ENCODE measurements around the gene GDF10.
A peak's percentile ranks its signal among the peaks of the same experiment; 100 is the strongest.

Gene GDF10

DNA sequence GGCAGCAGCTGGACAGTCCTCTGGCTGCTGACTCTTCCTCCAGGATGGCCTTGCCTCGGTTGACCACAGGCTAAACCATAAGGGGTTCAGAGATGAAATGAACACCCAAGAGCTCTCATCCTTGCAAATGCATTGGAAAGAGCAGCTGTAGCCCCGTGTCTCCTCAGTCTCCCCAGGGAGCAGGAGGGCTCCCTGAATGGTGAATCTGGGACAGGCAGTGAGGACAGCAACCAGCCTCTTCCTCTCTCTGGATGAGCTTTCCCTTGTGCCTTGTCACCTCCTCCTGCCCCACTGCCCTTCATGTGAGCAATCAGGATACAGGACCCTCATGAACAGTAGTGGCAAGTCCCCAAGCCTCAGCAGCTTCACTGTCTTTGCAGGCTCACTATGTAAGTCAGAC is 23.9 kb upstream of the GDF10 start:
- DNase-seq: no peak

DNA sequence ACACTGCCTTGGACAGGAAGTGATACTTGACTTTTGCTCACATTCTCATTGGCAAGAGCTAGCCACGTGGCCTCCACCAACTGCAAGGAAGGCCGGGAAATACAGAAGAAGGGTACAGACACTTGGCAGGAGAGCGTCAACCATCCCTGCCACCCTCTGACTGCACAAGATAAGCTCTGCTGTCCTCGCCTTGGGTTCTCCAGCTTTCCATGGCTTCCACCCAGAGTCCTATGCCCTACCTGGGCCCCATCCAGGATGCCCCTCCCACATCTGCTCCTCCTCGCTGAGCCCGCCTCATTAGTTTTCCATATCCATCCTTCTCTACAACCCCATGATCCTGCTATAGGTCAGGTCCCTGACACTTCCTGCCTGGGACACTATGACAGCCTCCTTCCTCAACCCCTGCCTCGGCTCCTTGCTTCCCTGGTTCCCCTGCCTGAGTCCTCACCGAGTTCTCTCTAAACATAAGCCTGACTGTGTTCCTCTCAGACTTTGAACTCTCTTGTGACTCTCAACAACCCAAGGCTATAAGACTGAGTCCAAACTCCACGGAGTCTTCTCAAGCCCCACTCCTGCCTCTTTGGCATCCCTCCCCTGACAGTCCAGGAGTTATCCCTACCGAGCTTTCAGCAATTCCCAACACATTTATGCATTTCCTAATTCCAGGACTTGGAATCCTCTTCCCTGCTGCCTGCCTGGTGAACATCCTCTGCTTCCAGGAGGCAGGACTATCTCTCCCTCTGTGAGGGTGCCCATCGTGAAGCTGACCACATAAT is 23.2 kb upstream of the GDF10 start:
- DNase-seq: no peak

DNA sequence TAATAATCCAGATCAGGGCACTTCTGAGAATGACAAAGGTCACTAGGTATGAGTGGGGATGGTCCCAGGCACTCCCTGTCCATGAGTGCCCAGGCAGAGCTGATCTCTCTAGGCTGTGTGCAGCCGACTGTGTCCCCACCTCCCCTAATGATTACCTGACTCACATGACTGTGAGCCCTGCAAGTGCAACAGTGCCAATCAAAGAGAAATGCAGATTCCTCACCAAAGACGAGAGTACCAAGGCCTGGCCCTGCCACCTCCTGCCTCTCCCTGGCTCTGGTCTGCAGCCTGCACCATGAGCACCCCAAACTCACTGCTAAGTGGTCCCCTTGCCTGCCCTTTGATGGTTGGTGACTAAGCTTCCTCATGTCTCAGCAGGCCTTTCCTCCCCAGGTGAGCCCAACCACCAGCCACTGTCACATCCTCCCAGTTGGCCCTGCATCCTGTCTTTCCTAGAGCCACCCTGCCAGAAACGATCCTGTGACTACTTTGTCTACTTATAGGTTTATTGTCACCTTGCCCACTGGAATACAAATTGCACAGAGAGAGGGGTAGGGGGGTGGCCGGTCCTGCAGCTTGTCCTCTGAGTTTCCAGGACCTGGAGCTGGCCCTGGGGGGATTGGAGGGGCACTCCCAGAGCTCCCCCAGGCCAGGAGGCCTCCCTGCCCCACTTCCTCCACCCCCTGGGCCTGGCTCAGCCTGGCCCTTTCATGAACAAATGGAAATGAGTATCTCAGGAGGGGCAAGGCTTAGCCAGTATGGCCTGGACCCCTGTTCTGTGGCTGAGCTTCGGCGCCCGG is 22.4 kb upstream of the GDF10 start:
- DNase-seq: peak; percentile 58

DNA sequence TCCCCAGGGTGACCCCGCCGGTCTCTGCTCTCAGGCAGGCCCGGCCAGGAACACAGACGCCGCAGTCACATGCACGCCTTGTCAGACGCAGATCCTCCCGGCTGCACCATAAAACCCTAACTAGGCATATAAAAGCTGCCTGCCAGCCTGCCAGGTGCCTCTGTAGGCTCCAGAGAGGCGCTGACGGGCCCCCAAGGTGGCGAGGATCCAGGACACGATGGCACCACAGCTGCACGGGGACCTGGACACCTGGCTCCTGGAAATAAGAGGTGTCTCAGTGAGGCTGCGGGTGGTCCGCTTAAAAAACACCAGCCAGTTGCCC is 21.9 kb upstream of the GDF10 start:
- DNase-seq: no peak

DNA sequence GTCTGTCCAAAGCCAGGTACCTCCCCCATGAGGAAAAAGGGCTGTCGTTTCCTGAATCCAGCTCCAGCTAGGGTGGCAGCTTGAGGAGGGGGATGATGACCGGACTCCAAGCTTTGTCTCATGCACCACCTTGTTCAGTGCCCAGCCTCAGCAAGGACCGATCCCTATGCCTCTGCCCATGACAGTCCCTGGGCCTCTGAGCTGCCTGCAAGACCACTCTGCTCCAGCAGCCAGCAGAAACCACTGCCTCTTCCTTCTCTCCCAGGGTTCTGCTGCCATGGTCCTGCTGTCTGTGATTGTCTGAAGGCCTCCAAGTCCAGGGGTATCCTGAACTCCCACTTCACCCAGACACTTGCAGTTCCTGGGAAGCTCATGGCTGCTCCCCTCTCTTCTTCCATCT is 21.3 kb upstream of the GDF10 start:
- no peak for DNase-seq

DNA sequence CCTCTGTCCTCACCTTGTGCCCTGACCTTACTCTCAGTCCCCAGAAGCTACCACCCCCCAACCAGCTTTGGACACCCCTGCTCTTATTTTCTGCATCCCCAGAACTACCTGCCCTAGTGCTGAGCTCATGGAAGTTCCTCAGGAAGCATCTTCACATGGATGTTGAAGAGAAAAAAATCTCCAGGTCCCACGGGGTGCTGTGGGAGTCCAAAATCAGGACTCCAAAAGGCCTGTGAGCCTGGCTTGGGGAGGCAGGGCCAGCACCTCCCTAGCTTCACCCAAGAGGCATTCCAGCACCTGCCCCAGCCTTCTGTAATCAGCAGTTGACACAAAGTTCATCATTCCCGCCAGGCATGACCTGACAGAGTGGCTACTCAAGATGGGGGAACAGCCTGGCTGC is 20.7 kb upstream of the GDF10 start:
- no peak for DNase-seq

DNA sequence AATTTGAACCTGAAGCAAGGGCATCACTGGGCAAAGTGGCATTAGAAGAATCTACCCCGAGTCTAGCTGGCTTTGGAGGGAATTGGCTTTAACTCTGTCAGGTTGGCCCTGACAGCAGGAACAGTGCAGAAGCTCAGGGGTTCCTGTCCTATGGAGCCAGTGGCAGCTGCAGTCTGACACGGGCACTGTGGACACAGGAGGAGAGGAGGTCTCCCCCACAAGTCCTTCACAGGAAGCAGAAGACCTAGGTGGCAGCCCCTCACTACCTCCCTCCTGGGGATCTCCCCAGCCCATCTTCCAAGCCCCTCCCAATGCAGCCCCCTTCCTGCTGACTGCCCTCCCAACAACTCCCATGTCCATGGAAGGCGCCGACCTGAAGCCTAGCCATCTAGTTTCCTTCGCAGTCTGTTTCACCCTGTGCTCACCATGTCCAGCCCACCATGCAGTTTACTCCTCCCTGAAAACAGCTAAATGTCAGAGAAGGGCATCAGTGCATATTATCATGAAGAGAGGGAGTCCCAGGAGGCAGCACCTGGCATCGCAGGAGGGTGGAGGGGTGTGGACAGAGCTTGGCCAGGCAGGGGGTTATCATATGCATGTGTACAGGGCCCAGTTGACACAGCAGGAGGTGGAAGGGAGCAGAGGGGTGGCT is 17.9 kb upstream of the GDF10 start:
- no peak for DNase-seq

DNA sequence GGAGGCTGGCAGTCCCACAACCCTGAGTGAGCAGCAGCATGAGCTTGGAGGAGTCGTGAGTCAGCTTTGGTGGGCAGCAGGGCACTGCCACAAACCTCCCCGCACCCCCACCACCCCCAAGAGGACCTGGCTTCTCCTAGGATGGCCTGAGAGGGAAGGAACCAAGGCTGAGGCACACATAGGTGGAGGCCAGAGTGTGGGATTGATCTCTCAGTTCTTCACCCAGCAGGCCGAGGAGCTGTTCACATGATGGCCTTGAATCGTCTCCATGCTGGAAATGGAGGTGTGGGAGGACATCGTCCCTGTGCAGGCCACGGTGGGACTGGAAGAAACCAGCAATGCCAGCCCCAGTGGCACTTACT is 17.4 kb upstream of the GDF10 start:
- no peak for DNase-seq

DNA sequence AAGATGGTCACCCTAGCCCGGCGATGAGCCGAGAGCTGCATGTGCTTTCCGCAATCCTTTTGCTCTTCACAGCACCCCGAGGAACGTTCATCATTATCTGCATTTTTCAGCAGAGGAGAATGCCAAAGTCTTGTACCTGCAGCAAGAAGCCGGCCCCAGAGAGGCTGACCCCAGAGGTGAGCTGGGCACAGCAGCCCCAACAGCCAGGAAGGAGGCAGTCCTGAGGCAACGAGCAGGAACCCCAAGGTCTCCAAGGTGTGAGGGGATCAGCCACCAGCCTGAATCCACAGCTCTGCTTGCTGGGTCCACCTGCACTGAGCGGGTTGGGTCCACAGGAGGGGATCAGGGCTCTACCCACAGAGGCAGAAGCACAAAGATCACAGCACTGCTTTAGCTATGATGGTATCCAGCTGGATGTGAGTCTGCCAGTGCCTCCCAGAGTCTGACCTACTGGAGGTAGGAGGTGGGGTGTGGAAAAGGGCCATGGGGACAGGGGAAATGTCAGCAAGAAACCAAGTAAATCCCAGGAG is 16.8 kb upstream of the GDF10 start:
- DNase-seq: no peak

DNA sequence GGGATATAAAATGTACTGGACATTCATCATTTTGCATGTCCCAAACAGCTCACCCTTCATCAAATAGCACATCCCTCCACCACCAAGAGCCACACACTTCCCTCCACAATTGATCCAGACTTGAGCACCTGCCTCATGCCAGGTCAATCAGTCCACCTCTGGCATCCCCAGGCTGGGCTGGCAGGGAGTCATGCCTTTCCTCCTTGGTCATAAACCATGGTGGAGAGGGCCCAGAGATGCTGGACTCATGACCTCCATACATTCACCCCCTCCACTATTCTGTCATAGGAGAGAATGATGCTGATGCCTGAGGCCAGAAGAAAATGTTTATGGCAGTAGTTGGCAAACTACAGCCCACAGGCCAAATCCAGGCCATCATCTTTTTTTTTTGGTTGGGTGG is 16.1 kb upstream of the GDF10 start:
- no peak for DNase-seq

DNA sequence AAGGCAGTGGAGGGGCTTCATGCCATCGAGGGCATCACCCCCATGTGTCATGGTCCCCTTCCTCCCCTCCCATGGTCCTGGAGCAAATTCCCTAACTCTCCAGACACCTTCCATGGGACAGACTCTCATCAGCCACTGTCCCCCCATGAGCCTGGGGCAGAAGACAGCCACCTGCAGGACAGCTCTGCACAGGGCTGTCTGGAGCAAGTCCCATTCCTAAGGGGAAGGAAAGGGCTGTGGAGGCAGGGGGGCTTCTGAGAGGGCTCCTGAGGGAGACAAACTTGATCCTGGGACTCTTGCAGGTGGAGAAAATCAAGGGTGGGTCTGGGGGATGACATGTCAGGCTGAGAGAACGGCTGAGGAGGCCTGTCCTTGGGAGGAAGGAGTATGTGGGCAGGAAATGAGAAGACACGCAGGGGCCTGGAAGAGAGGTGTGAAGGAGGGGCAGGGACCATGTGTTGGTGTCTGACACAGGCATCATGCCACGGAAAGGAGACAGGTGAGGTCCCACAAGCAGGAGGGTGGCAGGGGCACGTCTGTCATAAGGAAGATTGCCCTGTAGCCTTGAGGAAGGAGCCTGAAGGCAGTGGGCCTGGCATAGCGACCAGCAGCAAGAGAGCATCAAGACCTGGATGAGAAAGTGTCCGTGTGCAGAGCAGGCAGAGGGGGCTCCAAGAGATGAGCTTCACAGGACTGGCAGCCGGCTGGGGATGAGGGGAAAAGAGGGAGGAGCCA is 14.4 kb upstream of the GDF10 start:
- no peak for DNase-seq

DNA sequence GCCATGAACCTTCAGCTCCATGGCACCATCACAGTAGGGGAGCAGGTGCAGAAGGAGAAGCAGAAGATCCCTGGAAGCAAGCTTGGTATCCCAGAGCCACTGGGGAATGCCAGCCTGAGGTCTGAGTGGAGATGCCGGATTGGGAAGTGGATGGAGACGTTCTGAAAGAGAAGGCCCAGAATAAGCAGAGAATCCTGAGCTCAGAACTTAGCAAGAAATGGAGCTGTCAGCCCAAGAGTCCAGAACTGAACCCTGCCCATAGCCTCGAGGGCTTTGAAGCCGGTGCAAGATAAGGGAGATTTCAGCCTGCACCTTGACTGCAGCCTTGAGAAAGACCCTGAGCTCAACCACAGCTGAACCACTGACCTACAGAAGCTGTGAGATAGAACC is 13.9 kb upstream of the GDF10 start:
- no peak for DNase-seq

DNA sequence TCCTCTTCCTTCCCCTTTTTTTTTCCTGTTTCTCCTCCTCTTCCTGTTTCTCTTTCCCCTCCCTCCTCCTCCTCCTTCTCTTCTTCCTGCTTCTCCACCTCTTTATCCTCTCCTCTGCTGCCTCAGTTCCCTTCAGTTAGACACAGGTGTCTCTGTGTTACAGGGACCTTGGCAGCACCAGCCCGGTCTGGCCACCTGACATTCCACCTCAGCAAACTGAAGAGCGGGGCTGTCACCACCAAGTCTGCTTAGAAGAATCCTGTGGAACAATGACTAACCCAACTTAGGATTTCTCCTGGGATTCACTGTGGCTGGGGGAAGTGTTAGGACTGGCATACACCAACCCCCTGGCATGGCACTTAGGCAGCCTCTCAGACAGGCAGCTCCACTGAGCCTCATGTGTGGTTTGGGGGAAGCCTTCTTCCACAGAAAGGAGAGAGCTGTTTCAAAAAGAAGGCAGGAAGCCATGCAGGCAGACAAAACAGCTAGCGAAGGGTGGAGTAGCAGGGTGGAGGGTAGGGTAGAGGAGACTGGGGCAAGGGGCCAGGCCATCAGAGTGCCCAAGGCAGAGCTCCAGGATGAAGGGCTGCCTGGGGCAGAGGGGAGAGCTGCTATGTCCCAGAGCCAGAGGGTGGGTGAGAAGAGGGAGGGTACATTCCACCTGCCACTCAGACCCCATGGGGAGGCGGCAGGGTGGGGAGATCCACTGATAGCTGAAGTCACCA is 13.2 kb upstream of the GDF10 start:
- no peak for DNase-seq

DNA sequence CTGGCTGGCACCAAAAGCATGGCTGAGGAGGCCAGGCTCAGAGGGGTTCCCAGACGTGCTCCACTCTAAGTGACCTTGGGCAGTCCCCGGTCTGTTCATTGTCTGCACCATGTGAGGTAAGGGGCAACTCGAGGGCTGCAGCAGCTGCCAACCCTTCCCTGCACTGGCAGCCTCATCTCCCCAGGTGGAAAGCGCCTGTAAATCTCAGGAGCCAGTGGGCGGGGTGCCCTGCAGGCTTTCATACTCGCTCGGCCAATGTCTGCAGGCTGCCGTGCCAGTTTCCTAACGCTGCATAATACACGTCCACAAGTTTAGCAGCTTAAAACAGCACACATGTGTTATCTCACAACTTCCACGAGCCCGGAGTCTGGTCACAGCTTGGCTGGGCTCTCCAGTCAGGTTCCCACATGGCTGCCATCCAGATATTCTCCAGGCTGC is 12.6 kb upstream of the GDF10 start:
- no peak for DNase-seq

DNA sequence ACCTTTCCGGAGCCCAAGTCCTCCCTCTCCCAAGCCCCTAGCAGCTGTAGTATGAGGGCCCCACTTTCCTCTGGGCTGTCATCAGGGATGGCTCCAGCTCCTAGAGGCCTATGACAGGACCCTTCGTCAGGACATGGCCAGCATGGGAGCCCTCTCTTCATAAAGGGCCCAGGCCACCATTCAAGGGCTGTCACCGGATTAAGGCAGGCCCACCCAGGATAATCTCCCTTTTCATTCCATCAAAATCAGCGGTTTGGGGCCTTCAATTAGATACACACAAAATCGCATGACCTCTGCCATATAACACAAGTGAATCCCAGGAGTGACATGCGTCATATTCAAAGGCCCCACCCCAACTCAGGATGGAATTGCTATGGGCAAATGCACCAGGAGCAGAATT is 12.2 kb upstream of the GDF10 start:
- no peak for DNase-seq

DNA sequence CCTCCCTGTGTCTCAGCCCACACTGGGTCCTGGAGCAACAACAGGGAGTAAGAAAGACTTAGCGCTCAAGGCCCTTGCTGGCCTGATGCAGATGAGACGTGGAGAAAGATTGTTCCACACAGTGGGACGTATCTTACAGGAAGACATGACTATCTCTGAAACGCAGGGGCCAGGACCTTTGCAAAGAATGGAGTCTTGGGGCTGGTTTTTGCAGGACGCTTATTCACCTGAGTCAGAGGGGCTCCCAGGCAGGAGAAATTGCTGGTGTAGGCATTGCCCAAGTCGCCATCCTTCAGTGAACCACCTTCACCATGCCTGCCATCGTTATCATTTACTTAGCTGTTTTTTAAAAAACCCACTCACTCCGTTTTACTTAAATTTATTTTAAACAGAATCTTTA is 11.8 kb upstream of the GDF10 start:
- DNase-seq: no peak

DNA sequence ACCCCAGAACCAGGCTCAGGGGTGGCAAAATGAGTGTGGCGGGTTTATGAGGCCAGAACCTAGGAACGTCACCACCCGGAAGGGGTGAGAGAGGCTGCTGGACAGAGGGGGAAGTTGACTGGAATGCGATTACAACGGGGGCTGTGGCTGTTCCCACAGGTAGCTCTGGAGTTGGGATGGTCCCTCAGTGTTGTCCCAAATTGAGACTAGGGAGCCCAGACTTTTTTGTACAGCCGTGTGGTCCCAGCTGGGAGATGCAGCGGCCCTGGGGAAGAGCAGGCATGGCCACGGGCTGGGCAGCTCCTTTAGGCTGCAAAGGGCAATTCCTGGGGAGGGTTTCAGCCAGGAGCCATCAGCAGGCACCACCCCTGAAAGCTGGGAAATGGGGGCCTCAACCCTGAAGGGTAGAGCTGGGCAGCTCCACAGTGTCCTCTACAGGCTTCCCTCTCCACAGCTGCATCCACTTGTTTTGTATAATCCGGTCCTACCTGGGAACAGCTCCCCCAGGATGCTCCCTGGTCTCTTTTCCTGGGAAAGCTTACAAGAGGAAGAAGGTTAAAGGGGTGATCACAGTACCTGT is 11.0 kb upstream of the GDF10 start:
- DNase-seq: no peak

DNA sequence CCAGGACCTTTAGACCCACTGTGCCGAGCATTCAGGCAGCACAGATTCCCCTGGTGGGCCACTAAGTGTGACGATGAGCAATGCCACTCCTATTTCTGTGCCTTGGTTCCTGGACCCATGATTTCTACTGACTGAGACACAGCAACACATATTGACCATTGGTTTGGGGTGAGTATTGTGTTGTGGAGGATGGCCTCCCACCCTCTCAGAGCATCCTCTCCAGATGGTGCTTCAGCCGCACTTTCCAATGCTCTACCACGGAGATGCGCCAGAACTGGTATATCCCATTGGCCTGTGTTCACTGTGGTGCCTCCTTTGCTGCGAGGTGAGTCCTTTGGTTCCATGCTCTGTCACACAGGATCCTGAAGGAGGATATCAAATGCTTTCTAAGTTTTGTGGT is 10.1 kb upstream of the GDF10 start:
- no peak for DNase-seq

DNA sequence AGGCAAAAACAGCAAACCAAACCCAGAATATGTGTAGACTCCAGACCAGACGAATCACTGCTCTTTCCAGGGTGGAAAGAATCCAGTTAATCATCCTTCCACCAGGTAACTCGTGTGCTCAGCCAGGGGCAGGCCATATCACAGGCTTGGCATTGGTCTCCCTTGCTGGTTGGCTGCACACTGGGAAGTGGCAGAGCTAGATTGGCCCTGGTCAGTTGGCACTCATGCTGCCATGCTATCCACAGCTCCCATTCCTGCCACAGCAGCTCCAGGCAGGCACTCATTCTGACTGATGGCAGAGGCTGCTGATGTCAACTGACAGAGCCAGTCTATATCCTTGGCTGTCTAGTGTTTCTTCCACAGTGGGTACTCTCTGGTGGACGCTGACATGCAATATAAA is 9.7 kb upstream of the GDF10 start:
- DNase-seq: no peak

DNA sequence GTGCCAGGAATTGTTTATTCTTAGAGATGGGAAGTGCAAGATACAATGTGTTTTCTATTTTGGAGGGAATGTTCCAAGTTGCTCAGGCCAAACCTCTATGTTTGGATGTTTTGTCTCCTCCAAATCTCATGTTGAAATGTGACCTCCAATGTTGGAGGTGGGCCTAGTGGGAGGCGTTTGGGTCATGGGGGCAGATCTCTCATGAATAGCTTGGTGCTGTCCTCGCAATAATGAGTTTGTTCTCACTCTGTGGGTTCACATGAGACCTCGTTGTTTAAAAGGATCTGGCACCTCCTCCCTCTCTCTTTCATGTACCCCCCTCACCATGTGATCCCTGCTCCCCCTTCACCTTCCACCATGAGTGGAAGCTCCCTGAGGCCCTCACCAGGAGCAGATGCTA is 8.3 kb upstream of the GDF10 start:
- no peak for DNase-seq

DNA sequence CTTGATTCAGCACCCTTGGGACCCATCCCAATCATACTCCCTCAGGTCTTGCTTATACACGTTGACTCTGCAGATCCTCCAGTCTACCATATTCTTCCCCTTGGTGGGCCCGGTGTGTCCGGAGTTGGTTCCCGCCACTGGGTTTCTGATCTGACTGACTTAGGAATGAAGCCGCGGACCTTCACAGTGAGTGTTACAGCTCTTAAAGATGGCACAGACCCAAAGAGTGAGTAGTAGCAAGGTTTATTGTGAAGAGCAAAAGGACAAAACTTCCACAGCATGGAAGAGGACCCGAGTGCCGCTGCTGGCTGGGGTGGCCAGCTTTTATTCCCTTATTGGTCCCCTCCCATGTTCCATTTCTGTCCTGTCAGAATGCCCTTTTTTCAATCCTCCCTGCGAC is 5.9 kb upstream of the GDF10 start:
- DNase-seq: no peak

DNA sequence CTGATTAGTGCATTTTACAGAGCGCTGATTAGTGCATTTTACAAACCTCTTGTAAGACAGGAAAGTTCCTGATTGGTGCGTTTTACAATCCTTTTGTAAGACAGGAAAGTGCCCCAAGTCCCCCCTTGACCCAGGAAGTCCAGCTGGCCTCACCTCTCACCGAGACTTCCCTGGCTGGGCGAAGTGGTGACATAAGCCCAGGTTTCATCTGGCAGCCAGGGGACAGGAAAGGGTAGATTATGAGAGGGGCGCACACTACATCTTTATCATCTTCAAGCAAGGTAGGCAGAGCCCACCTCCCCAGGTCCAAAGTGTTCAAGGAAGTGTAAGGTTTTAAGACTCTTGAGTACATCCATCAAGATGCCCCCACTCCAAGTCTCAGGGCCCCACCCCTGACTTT is 5.5 kb upstream of the GDF10 start:
- no peak for DNase-seq

Measured in NK-92 treated with Interleukin-12 subunit alpha and Interleukin-12 subunit beta, amount 100 ng/mL, for 24 hours (cell line).